Measurements from ENCODE around the gene SHLD1.

Gene SHLD1

GRCh38 chr20:5862703-5863039 lies 112.5 kb downstream of the SHLD1 start:
- no peak for DNase-seq

GRCh38 chr20:5863040-5863833 lies 113.0 kb downstream of the SHLD1 start:
- DNase-seq = peak in 1 of 2 donors; percentile 22

- DNase-seq = no peak
These were observed 114.2 kb downstream of the SHLD1 start for GRCh38 chr20:5864428-5864827.

GRCh38 chr20:5864873-5865587 lies 114.8 kb downstream of the SHLD1 start:
- peak; percentile 3 to 23 for DNase-seq

GRCh38 chr20:5865604-5866003 lies 115.4 kb downstream of the SHLD1 start:
- no peak for DNase-seq

GRCh38 chr20:5870568-5870981 lies 120.4 kb downstream of the SHLD1 start:
- DNase-seq = no peak

- DNase-seq = no peak
These were observed 121.5 kb downstream of the SHLD1 start for GRCh38 chr20:5871459-5872410.

- no peak for DNase-seq
These were observed 126.9 kb downstream of the SHLD1 start for GRCh38 chr20:5877128-5877527.

GRCh38 chr20:5880326-5880725 lies 130.1 kb downstream of the SHLD1 start:
- DNase-seq = no peak

GRCh38 chr20:5881703-5882102 lies 131.5 kb downstream of the SHLD1 start:
- DNase-seq = no peak

- DNase-seq = no peak
These were observed 132.0 kb downstream of the SHLD1 start for GRCh38 chr20:5882166-5882565.

- DNase-seq = no peak
These were observed 134.5 kb downstream of the SHLD1 start for GRCh38 chr20:5884465-5885335.

GRCh38 chr20:5885866-5886265 lies 135.7 kb downstream of the SHLD1 start:
- DNase-seq = no peak

GRCh38 chr20:5886788-5887187 lies 136.6 kb downstream of the SHLD1 start:
- no peak for DNase-seq

GRCh38 chr20:5887386-5887785 lies 137.2 kb downstream of the SHLD1 start:
- DNase-seq = no peak

- no peak for DNase-seq
These were observed 137.8 kb downstream of the SHLD1 start for GRCh38 chr20:5888041-5888440.

GRCh38 chr20:5890773-5891441 lies 140.7 kb downstream of the SHLD1 start:
- DNase-seq = no peak

- DNase-seq = no peak
These were observed 142.9 kb downstream of the SHLD1 start for GRCh38 chr20:5893052-5893451.

- no peak for DNase-seq
These were observed 143.4 kb downstream of the SHLD1 start for GRCh38 chr20:5893621-5894020.

- no peak for DNase-seq
These were observed 145.4 kb downstream of the SHLD1 start for GRCh38 chr20:5895626-5896025.

GRCh38 chr20:5899444-5899843 lies 149.2 kb downstream of the SHLD1 start:
- DNase-seq = no peak

GRCh38 chr20:5900908-5901307 lies 150.7 kb downstream of the SHLD1 start:
- no peak for DNase-seq

Measured in CD4-positive, alpha-beta T cell treated with Interleukin-1 beta for 1 hour (primary cell).